Effector memory CD8-positive, alpha-beta T cell (primary cell): ENCODE measurements around the gene DOLK.
"Not testable (repeated sequence)": the region's sequence is repeated elsewhere in the genome, so short reads cannot be mapped to it uniquely, and the experiment has no call there.

Experiments used
- ATAC-seq: fragments of 150-1000 bp; cut with Tn5 transposase; replicated peaks from 2 replicates; pipeline ENCODE4 v1.10.0; 2021; ENCODE audit warnings: mild to moderate bottlenecking, moderate library complexity
- DNase-seq, 3 experiments: peaks; one replicate each; pipeline ENCODE4 v3.0.0; 2021
- H3K27ac Mint-ChIP-seq, 2 donors: one replicate each; pipeline ENCODE4 v1.8.0; 2022; ENCODE audit warnings: mild to moderate bottlenecking in 2 of 2, mixed read lengths in 2 of 2, moderate library complexity in 2 of 2
- H3K27me3 Mint-ChIP-seq, 2 donors: one replicate each; pipeline ENCODE4 v1.8.0; 2022; ENCODE audit warnings: mixed read lengths in 2 of 2
- H3K36me3 Mint-ChIP-seq: one replicate; pipeline ENCODE4 v1.8.0; 2022; ENCODE audit warnings: mild to moderate bottlenecking, moderate library complexity, mixed read lengths; ENCODE audit not compliant: insufficient read depth
- H3K4me1 Mint-ChIP-seq, 2 donors: one replicate each; pipeline ENCODE4 v1.8.0; 2022; ENCODE audit warnings: low read depth in 2 of 2, mixed read lengths in 2 of 2
- H3K4me3 Mint-ChIP-seq, 2 donors: one replicate each; pipeline ENCODE4 v1.8.0; 2022; ENCODE audit warnings: mild to moderate bottlenecking in 2 of 2, mixed read lengths in 2 of 2, moderate library complexity in 2 of 2
- H3K9me3 Mint-ChIP-seq, 2 donors: one replicate each; pipeline ENCODE4 v1.8.0; 2022; ENCODE audit warnings: mixed read lengths in 2 of 2

The DOLK gene

DNA sequence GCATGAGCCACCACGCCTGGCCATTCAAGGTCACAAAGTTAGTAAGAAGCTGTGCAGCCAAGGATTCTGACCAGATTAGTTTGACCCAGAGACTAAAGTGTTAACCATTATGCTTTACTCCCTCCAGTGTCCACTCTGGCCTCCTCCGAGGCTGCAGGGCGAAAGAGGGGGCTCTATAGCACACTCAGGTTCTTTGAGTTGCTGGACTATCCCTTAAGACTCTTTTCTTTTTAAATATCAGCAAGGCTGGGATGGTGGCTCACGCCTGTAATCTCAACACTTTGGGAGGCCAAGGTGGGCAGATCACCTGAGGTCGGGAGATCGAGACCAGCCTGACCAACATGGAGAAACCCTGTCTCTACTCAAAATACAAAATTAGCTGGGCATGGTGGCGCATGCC, 2.4 kb downstream of the DOLK start:
- H3K4me3 Mint-ChIP-seq, DNase-seq, H3K27ac Mint-ChIP-seq, ATAC-seq, H3K27me3 Mint-ChIP-seq, H3K9me3 Mint-ChIP-seq: not testable (repeated sequence)
- H3K4me1 Mint-ChIP-seq = peaks cover 24 to 30% of the 10 kb centered on the region in 2 donors
- H3K36me3 Mint-ChIP-seq = peaks cover 29% of the 10 kb centered on the region

DNA sequence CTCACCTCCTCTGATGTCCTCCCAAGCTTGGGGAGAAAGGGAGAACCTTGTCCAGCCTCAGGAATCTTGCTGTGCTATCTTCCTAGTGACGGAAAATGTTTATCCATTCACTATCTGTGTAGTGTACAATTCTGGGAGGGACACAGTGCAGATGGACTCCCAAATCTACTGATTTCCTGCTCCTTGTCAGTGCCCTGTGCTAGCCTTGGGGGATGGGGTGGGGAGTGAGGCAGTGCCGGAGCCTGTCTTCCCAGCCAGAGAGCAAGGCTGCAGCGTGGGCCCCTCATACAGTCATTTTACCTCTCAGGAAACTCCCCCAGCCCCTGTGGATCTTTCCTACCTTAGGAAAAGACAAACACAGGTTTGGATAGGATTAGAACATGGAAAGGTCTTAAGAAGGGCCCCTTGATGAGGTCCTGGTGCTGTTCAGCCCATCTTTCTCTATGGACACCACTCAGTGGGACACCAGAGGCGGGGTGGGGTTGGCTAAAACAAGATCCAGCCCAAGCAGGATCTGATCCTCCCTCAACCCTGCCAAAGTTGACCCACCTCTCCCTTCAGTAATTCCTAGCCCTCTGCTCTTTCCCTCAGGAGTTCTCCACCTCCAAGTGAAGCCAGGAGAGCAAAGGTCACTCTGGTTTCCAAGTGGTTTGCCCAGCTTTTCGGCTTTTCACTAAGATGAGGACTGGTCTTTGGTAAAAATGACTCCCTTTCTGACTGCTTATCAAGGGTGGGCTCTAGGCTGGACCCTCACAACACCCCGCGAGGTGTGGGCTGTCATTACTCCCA, 3.4 kb downstream of the DOLK start:
- ATAC-seq = no peak
- no peak for DNase-seq
- Mint-ChIP-seq H3K4me1 (peaks cover 24 to 30% of the 10 kb centered on the region in 2 donors), H3K27ac (no peak overlapping the region), H3K36me3 (peaks cover 24% of the 10 kb centered on the region), H3K27me3 (no peaks in the 10 kb centered on the region), H3K4me3 (no peak overlapping the region), H3K9me3 (no peaks in the 10 kb centered on the region)

DNA sequence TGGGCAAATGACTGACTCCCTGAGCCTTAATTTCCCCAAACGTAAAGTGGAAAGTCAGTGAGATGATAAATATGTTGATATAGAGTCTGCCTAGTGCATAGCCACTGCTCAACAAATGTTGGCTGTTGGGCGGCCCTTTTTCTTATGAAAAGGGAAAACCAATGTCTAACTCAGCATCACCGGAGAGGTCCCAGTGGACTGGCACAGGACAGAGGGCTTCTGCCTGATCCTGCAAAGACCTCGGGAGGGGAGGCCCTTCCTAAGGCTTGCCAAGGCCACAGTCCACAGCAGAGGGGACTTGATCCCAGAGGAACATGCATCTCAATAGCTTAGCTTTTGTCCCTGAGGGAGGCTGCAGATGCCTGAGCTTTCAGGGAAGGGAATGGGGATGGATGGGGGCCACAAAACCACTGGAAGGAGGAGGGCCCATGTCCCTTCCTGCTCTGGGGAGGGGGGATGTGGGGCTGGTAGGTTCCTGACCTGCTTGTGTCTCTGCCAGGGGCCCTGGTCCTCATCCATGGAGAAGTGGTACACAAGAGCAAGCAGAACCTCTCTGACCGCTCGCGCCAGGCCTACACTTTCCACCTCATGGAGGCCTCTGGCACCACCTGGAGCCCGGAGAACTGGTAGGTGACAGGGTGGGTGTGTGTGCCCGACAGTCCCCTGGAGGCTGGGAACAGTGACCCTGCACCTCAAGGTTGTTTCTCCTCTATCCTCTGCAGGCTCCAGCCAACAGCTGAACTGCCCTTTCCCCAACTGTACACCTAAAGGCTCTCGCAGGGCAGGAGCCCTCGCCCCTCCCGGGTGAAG, 6.3 kb downstream of the DOLK start:
- Mint-ChIP-seq H3K4me3 (no peak overlapping the region), H3K27ac (no peak overlapping the region), H3K9me3 (no peaks in the 10 kb centered on the region), H3K27me3 (no peaks in the 10 kb centered on the region), H3K36me3 (peaks cover 6% of the 10 kb centered on the region), H3K4me1 (peaks cover 7 to 8% of the 10 kb centered on the region in 2 donors)
- no peak for DNase-seq
- ATAC-seq = no peak

DNA sequence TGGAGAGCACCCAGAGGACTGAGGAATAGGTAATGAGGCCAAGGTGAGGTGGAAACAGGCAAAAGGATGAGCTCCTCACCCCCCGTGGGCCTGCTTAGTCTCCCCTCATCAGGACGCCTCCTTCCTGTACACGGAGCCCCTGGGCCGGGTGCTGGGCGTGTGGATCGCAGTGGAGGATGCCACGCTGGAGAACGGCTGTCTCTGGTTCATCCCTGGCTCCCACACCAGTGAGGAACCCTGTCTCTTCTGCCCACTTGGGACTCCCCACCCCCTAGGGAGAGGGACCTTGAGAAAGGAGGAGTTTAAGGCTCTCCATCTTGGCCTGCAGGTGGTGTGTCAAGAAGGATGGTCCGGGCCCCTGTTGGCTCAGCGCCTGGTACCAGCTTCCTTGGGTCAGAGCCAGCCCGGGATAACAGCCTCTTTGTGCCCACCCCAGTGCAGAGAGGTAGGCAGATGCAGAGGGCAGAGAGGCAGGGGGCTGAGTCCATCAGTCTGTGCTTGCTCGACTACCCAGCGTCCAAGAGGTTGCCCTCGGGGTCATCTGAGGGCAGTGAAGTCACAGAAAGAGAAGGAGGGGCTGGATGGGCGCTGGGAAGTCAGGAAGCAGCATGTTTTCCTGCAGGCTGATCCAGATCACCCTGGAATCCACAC, 7.0 kb downstream of the DOLK start:
- Mint-ChIP-seq H3K4me1 (peaks cover 0 to under 1% of the 10 kb centered on the region in 2 donors), H3K27me3 (no peaks in the 10 kb centered on the region), H3K4me3 (no peak overlapping the region), H3K27ac (no peak overlapping the region), H3K36me3 (peaks cover 6% of the 10 kb centered on the region), H3K9me3 (no peaks in the 10 kb centered on the region)
- ATAC-seq (no peak), DNase-seq (no peak)

DNA sequence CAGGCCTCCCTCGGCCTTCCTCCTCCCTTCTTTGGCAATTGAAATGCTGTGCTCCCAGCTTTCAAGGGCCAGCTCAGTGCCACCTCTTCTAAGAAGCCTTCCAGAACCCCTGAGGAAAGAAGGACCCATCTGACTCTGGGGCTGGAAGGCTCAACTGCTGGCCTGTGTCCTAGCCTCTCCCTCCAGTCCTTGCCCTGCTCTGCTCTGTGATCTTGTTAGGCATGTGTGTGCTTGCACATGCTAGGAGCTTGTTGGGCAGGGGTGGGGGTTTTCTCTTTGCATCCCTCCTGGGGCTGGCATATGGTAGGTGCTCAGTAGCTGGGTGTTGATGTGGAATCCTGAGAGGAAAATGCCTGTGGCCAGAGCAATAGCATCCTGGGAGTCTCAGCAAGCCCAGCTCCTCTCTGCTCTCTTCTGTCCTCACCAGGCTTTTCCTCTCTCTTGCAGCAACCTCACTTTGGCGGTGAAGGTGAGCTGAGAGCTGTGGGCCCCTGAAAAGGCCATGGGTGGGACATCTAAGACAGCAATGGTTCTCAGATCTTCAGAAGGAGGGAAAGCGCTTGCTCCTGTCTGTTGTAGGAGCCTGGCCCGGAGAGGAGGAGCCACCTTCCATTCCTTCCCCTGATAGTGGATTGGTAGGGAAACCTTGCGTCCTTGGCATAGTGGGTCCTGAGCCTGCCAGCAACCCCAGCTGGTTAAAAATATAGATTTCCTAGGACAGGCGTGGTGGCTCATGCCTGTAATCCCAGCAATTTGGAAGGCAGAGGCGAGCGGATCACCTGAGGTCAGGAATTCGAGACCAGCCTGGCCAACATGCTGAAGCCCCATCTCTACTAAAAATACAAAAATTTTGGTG, 9.9 kb downstream of the DOLK start:
- no peaks in the 10 kb centered on the region for H3K4me1 Mint-ChIP-seq
- ATAC-seq (no peak), DNase-seq (no peak)
- H3K27me3 Mint-ChIP-seq = no peaks in the 10 kb centered on the region
- H3K36me3 Mint-ChIP-seq = peaks cover 4% of the 10 kb centered on the region
- H3K9me3 Mint-ChIP-seq = no peaks in the 10 kb centered on the region
- H3K27ac Mint-ChIP-seq = no peak overlapping the region
- H3K4me3 Mint-ChIP-seq = no peak overlapping the region

DNA sequence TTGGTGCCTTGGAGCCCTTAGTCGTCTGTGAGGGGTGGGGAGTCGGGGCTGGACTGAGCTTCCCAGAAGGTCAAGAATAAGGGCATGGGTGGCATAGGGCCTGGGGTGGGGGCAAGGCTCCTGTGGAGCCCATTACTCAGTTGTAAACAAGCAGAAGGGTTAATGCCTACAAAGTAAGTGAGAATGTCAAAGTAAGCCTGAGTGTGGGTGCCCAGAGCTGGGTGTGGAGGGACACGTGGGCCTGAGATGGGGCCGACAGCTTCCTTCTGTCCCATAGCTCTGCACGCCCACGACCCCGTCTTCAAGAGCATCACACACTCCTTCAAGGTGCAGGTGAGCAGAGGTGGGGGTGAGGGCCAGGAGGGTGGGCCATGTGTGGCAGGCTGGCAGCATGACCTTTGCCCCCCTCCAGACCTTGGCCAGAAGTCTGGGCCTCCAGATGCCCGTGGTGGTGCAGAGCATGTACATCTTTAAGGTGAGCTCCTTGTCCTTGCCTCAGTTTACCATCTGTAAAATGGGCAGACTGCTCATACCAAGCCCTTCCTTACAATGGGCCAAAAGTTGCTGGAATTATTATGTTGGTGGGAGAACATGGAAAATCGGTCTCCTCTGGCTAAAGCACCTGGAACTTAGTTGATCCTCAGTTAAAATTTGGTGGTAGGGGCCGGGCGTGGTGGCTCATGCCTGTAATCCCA, 11.1 kb downstream of the DOLK start:
- peaks cover 4% of the 10 kb centered on the region for H3K36me3 Mint-ChIP-seq
- no peak overlapping the region for H3K4me3 Mint-ChIP-seq
- no peaks in the 10 kb centered on the region for H3K9me3 Mint-ChIP-seq
- ATAC-seq = no peak
- no peak overlapping the region for H3K27ac Mint-ChIP-seq
- no peak for DNase-seq
- no peaks in the 10 kb centered on the region for H3K4me1 Mint-ChIP-seq
- H3K27me3 Mint-ChIP-seq = no peaks in the 10 kb centered on the region

DNA sequence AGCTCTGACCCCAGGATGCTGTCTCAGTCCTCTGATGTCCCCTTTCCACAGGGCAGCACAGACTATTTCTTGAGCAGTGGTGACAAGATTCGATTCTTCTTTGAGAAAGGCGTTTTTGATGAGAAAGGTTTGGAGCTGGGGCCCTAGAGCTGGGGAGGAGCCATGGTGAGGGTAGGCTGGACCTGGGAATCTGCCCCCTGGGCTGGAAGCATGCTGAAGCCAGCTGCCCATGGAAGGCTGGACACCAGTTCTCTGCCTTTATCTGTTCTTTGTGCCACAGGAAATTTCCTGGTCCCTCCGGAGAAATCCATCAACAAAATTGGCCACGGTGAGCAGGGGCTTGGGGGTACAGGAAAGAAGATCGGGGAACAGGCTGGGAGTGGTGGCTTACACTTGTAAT, 13.7 kb downstream of the DOLK start:
- no peak overlapping the region for H3K27ac Mint-ChIP-seq
- H3K27me3 Mint-ChIP-seq = no peaks in the 10 kb centered on the region
- no peaks in the 10 kb centered on the region for H3K4me1 Mint-ChIP-seq
- H3K4me3 Mint-ChIP-seq = no peak overlapping the region
- no peak for DNase-seq
- ATAC-seq = no peak
- peaks cover 4% of the 10 kb centered on the region for H3K36me3 Mint-ChIP-seq
- no peaks in the 10 kb centered on the region for H3K9me3 Mint-ChIP-seq

DNA sequence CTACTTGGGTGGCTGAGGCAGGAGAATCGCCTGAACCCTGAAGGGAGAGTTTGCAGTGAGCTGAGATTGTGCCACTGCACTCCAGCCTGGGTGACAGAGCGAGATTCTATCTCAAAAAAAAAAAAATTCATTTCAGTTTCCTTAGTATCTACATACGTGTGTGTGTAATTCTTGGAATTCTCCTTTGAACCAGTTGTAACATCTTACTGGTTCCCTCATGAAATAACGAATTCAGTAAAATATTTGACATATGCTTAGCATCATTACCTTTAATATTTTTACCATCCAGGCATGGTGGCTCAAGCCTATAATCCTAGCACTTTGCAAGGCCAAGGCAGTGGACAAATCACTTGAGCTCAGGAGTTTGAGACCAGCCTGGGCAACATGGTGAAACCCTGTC, 17.8 kb downstream of the DOLK start:
- H3K9me3 Mint-ChIP-seq = no peaks in the 10 kb centered on the region
- H3K27me3 Mint-ChIP-seq = no peaks in the 10 kb centered on the region
- ATAC-seq (no peak), DNase-seq (no peak)
- no peak overlapping the region for H3K4me3 Mint-ChIP-seq
- H3K4me1 Mint-ChIP-seq = peaks cover 5 to 6% of the 10 kb centered on the region in 2 donors
- H3K36me3 Mint-ChIP-seq = peaks cover 4% of the 10 kb centered on the region
- no peak overlapping the region for H3K27ac Mint-ChIP-seq

DNA sequence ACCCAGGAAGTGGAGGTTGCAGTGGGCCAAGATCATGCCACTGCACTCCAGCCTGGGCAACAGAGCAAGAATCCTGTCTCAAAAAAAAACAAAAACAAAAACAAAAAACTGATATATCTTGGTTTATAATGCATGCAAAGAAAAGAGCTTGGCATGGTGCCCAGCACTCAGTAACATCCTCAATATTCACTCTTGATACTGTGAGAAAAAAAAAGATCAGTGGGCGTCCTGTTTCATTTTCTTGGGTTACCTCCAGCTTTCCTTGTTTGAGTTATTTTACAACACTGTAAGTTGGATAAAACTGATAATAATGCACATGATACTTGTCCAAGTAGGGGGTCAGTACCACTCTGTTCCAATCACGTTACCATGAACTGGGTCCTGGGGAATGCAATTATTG, 18.8 kb downstream of the DOLK start:
- Mint-ChIP-seq H3K9me3 (no peaks in the 10 kb centered on the region), H3K4me3 (no peak overlapping the region), H3K4me1 (peaks cover 5 to 6% of the 10 kb centered on the region in 2 donors), H3K27me3 (no peaks in the 10 kb centered on the region), H3K27ac (no peak overlapping the region), H3K36me3 (peaks cover 3% of the 10 kb centered on the region)
- ATAC-seq (no peak), DNase-seq (no peak)

DNA sequence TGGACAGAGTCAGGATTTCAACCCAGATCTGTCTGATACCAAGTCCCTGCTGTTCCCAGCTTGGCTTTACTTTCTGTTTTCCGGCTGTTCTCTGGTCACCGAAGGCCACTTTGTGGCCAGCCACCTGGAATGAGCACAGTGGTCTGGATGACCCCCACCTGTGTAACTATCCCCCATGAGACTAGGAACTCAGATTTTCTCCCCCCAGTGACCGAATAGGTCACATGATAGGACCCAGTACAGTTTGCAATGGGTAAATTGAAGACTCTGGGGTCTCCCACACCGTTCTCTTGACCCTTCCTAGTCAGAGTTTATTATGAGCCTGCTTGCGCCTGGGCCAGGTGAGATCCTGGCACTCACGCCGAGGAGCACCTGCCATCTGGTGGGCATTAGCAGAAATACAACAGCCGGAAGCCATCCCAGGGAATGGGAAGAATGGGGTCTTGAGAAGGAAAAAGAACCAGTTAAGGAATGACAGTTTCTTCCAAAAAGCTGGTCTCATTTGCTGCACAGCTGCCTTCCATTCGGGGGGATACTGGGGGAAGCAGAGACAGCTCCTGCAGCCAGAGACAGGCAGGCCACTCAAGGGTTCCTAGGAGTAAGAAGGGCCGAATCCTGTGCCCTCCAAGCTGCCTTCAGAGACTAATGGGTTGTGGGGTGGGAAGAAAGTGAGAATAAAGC, 19.5 kb downstream of the DOLK start:
- peak; percentile 68 for ATAC-seq
- H3K4me1 Mint-ChIP-seq = peaks cover 5 to 6% of the 10 kb centered on the region in 2 donors
- no peaks in the 10 kb centered on the region for H3K9me3 Mint-ChIP-seq
- H3K36me3 Mint-ChIP-seq = no peaks in the 10 kb centered on the region
- H3K27me3 Mint-ChIP-seq = no peaks in the 10 kb centered on the region
- no peak overlapping the region for H3K4me3 Mint-ChIP-seq
- DNase-seq = peak; percentile 43 to 56 (median 47)
- H3K27ac Mint-ChIP-seq = peak overlapping the region in 1 of 2 donors; percentile 32

DNA sequence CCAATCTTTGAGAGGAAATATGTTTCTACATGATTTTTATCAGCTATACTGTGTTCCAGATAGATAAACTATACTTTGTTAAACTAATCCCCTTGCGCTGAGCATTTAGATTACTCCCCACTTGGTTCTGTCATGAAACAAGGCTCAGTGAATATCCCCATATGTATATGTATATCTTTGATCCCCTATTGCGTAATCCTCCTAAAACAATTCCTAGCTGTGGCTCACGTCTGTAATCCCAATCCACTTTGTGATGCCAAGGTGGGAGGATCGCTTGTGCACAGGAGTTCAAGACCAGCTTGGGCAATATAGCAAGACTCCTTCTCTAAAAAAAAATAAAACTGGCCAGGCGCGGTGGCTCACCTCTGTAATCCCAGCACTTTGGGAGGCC, 23.9 kb downstream of the DOLK start:
- ATAC-seq = no peak
- Mint-ChIP-seq H3K27ac (peak overlapping the region in 1 of 2 donors; percentile 65), H3K9me3 (no peaks in the 10 kb centered on the region), H3K27me3 (no peaks in the 10 kb centered on the region), H3K4me1 (peaks cover 8 to 13% of the 10 kb centered on the region in 2 donors), H3K36me3 (peaks cover 10% of the 10 kb centered on the region), H3K4me3 (no peak overlapping the region)
- no peak for DNase-seq
